Astrocyte (in vitro differentiated cells and primary cell): Measurements from ENCODE around the gene CSNK1D. TPM values are rescaled to one million over a fixed set of nuclear protein-coding genes. Genes with fewer than 3 reads are reported as not detected.

Experiments
- DNase-seq: peaks from one replicate; pipeline ENCODE4 v3.0.0-alpha.2; 2010; ENCODE audit warnings: low read depth
- FAIRE-seq: peaks from 2 replicates; lab custom pipeline; 2011; peaks lifted over from hg19 to GRCh38; lab: Jason Lieb, UNC
- H2AFZ ChIP-seq: 2 replicates; pipeline ENCODE4 v1.6.0; 2012; ENCODE audit warnings: low read depth, low read length, inconsistent platforms
- H3K27ac ChIP-seq: 2 replicates; pipeline ENCODE4 v1.5.1; 2011; ENCODE audit warnings: low read depth, low read length, inconsistent platforms
- H3K27me3 ChIP-seq: 2 replicates; pipeline ENCODE4 v1.6.0; 2011; ENCODE audit warnings: low read length, inconsistent platforms; ENCODE audit not compliant: insufficient read depth
- H3K36me3 ChIP-seq: 2 replicates; pipeline ENCODE4 v1.5.1; 2011; ENCODE audit warnings: low read length, inconsistent platforms; ENCODE audit not compliant: insufficient read depth
- H3K4me1 ChIP-seq: 2 replicates; pipeline ENCODE4 v1.5.1; 2011; ENCODE audit warnings: low read length, inconsistent platforms; ENCODE audit not compliant: insufficient read depth
- H3K4me2 ChIP-seq: 2 replicates; pipeline ENCODE4 v1.6.0; 2012; ENCODE audit warnings: low read length, inconsistent platforms
- H3K4me3 ChIP-seq: 2 replicates; pipeline ENCODE4 v1.5.1; 2011; ENCODE audit warnings: low read depth, mild to moderate bottlenecking, low read length, inconsistent platforms; ENCODE audit not compliant: insufficient read depth
- H3K79me2 ChIP-seq: 2 replicates; pipeline ENCODE4 v1.6.0; 2012; ENCODE audit warnings: mild to moderate bottlenecking, low read length, inconsistent platforms; ENCODE audit not compliant: insufficient read depth
- H3K9ac ChIP-seq: 2 replicates; pipeline ENCODE4 v1.6.0; 2012; ENCODE audit warnings: mild to moderate bottlenecking, low read length, inconsistent platforms
- H3K9me3 ChIP-seq: 2 replicates; pipeline ENCODE4 v1.5.1; 2012; ENCODE audit warnings: low read depth, mild to moderate bottlenecking, low read length, inconsistent platforms; ENCODE audit not compliant: insufficient read depth
- H4K20me1 ChIP-seq: 2 replicates; pipeline ENCODE4 v1.6.0; 2012; ENCODE audit warnings: low read length, inconsistent platforms; ENCODE audit not compliant: insufficient read depth
- H3K27ac Mint-ChIP-seq: one replicate; pipeline ENCODE4 v1.8.0; 2021; ENCODE audit warnings: mild to moderate bottlenecking, mixed read lengths; ENCODE audit not compliant: unreplicated experiment
- H3K27me3 Mint-ChIP-seq: one replicate; pipeline ENCODE4 v1.8.0; 2021; ENCODE audit warnings: low read depth, mixed read lengths; ENCODE audit not compliant: unreplicated experiment
- H3K36me3 Mint-ChIP-seq: one replicate; pipeline ENCODE4 v1.8.0; 2021; ENCODE audit warnings: low read depth, mixed read lengths; ENCODE audit not compliant: unreplicated experiment
- H3K4me1 Mint-ChIP-seq: one replicate; pipeline ENCODE4 v1.8.0; 2021; ENCODE audit warnings: low read depth, mixed read lengths; ENCODE audit not compliant: unreplicated experiment
- H3K4me3 Mint-ChIP-seq: one replicate; pipeline ENCODE4 v1.8.0; 2021; ENCODE audit warnings: mild to moderate bottlenecking, moderate library complexity, mixed read lengths; ENCODE audit not compliant: unreplicated experiment
- H3K9me3 Mint-ChIP-seq: one replicate; pipeline ENCODE4 v1.8.0; 2021; ENCODE audit warnings: mild to moderate bottlenecking, mixed read lengths; ENCODE audit not compliant: unreplicated experiment
- CTCF ChIP-seq: IDR thresholded peaks from 2 replicates; pipeline ENCODE4 v1.5.1; 2011; ENCODE audit warnings: low read depth, mild to moderate bottlenecking, inconsistent platforms, low read length, moderate library complexity; ENCODE audit not compliant: insufficient read depth
- EZH2 ChIP-seq: IDR thresholded peaks from 2 replicates; pipeline ENCODE4 v1.6.1; 2012; ENCODE audit warnings: mild to moderate bottlenecking, low read length, inconsistent platforms; ENCODE audit not compliant: insufficient read depth
- total RNA-seq: library from RNA; stranded (reverse); gene quantifications from 2 replicates; pipeline ENCODE4 v1.2.1, GENCODE V29; 2021

Gene CSNK1D
- total RNA-seq, 1 donor from 2014 or later, result 153 TPM

DNA sequence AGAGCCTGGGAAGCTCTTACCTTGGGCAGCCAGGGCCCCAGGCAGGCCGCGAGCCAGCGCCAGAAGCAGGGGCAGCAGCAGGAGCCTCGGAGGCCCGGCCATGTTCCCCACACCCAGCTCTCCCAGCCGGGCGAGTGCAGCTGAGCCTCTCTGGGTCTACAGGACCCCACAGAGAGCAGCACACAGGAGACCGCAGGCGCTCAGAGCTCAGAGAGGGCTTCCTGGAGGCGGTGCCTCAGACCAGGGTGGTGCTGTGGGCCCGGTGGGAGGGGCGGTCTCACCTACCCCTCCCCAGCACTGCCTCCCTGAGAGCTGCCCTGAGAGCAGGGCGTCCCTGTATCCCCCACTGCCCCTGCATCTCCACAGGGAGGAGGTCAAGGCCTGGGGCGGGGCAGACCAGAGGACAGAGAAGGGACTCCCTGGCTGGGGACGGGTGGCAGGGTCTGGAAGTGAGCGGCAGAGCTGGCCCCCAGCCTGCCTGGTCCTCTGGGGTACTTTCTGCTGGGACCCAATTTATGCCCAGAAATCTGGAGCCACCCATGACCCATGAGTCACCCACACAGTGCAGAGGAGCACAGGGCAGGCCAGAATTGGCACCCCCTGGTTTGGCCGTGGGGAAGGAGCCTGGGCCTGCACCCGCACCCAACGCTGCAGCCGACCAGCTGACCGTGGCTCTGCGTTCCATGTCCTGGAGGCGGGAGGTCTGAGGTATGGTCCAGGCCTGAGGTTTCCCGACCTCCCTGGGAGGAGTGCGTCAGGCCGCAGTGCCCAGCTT is 44.1 kb upstream of the CSNK1D start, which contains the start of gene CD7:
TSS of gene CD7 (minus strand) at position 215 of the 775 bp plus-strand sequence. CDS start at position 102, 113 bp downstream.
- no peak for FAIRE-seq
- Histone ChIP-seq H3K4me1 (no peaks in the 10 kb centered on the region), H4K20me1 (no peaks in the 10 kb centered on the region), H3K79me2 (no peaks in the 10 kb centered on the region), H3K27me3 (peaks cover 16% of the 10 kb centered on the region), H2AFZ (no peak within 1 kb of the TSS), H3K36me3 (no peaks in the 10 kb centered on the region), H3K4me2 (no peak within 1 kb of the TSS), H3K4me3 (no peak within 1 kb of the TSS), H3K9me3 (peaks cover 10% of the 10 kb centered on the region), H3K27ac (no peak within 1 kb of the TSS), H3K9ac (no peak within 1 kb of the TSS)
- Mint-ChIP-seq H3K4me1 (no peaks in the 10 kb centered on the region), H3K36me3 (no peaks in the 10 kb centered on the region), H3K27me3 (peaks cover 19% of the 10 kb centered on the region), H3K27ac (no peak within 1 kb of the TSS), H3K9me3 (no peaks in the 10 kb centered on the region), H3K4me3 (no peak within 1 kb of the TSS)
- no peak for TF ChIP-seq EZH2
- TF ChIP-seq CTCF, result no peak
- no peak for DNase-seq

DNA sequence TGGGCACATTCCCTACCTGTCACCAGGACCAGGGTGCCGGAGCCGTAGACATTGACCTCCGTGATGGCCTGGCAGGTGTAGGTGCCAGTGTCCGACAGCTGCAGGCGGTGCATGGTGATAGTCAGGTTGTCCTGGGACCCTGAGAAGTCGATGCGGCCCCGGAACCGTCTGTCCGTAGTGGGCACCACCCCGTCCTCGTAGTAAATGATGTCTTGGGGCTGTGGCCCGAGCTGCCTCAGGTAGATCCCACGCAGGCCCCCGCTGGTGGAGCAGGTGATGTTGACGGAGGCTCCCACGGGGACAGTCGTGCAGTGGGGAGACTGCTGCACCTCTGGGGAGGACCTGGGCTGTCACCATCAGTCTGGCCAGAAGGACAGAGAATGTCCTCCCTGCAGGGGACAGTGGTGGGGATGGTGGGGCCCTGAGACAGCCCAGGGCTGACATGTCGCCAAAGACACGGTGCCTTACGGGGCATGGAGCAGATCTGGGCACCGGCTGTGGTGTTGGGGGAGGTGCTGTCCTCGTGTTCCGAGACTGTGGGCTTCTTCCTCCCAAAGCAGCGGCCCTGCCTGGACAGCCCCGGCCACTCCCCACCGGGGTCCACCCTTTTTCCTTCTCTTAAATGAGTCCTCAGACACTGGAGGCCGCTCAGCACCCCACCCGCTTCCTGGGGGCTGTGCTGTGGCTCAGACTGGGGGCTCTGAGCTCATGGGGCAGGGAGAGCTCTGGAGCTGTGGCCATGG is 43.3 kb upstream of the CSNK1D start:
- Histone ChIP-seq H4K20me1 (no peaks in the 10 kb centered on the region), H2AFZ (no peak overlapping the region), H3K9ac (no peak overlapping the region), H3K79me2 (no peaks in the 10 kb centered on the region), H3K4me1 (no peaks in the 10 kb centered on the region), H3K4me3 (no peak overlapping the region), H3K4me2 (no peak overlapping the region), H3K9me3 (peaks cover 10% of the 10 kb centered on the region), H3K36me3 (no peaks in the 10 kb centered on the region), H3K27ac (no peak overlapping the region), H3K27me3 (peaks cover 14% of the 10 kb centered on the region)
- DNase-seq, result no peak
- Mint-ChIP-seq H3K4me1 (no peaks in the 10 kb centered on the region), H3K27me3 (peaks cover 19% of the 10 kb centered on the region), H3K36me3 (no peaks in the 10 kb centered on the region), H3K4me3 (no peak overlapping the region), H3K27ac (no peak overlapping the region), H3K9me3 (no peaks in the 10 kb centered on the region)
- TF ChIP-seq CTCF (no peak), EZH2 (no peak)
- FAIRE-seq, result no peak
